Measurements from ENCODE around the gene WDR70. TPM values are rescaled to one million over a fixed set of nuclear protein-coding genes. Genes with fewer than 3 reads are reported as not detected.

WDR70 gene
- total RNA-seq, 1 experiment from 2014 or later: 35.0 TPM

DNA sequence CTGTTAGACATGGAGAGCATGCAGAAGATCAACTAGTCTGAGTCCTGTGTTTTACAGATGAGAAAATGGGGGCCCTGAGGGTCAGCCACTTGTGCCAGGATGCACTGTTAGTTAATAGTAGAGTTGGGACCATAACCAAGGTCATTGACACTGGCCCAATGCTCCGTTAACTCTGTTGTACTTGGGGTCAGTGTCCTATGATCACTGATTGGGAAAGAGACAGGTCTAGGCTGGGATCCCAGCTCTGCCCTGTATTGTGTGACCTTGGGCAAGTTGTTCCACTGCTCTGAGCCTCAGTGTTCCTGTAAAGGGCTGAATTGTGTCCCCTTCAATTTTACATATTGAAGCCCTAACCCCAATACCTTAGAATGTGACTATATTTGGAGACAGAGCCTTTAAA is 390.7 kb downstream of the WDR70 start (continued):
- TF ChIP-seq, protein P1, sequence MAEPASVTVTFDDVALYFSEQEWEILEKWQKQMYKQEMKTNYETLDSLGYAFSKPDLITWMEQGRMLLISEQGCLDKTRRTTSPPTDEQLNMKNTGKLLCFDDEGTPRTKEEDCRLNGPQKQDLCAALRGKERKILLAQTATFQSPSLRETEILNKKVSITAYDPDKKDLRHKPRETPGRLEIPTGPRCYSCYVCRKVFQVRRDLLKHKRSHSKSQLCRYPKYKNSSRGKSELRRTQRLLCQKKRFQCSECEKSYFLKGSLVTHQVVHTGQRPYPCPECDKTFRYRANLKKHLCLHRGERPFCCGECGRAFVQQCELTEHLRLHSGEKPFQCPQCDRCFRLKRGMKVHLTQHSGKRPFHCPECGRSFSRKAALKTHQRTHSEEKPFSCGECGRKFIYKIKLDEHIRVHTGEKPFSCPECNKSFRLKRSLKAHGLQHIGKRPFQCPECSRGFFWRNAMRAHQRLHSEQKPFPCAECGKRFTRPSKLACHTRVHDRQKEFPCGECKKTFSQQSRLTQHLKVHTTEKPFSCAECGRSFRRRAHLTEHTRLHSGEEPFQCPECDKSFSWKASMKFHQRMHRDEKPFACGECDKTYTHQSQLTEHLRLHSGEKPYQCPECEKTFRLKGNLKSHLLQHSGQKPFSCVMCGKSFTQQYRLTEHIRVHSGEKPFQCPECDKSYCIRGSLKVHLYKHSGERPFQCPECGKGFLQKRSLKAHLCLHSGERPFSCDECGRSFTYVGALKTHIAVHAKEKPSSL (CRISPR knock-in tag; conservative IDR thresholded peaks at IDR 0.05): no peak
- no peak for TF ChIP-seq KAT7 (CRISPR knock-in tag; IDR thresholded peaks at IDR 0.05; ENCODE audit: borderline replicate concordance)
- TF ChIP-seq ZNF219 (CRISPR knock-in tag; IDR thresholded peaks at IDR 0.05; ENCODE audit: borderline replicate concordance): no peak
- no peak for TF ChIP-seq ELF4 (CRISPR knock-in tag; IDR thresholded peaks at IDR 0.05; ENCODE audit: low read depth)

DNA sequence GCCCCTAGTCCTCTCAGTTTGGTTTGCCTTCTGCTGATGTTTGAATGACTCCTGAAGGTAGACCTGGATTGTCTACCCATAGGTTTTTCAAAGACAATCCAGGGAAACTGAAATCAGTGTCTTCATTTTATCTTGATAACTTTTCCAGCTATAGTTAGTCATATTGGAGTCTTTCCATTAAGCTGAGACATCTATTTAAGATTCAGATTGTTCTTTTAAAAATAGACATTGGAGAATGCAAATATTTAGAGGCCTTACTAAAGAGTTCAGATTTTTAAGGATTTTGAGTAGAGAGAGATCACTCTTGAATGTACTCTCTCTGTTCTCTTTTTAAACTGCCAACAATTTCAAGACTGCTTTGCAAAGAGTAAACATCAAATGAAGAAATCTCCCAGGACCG is 391.7 kb downstream of the WDR70 start:
- H3K4me1 Mint-ChIP-seq: no peaks in the 10 kb centered on the region
- CTCF ChIA-PET: no interaction called here
- no peak overlapping the region for H3K4me3 Mint-ChIP-seq
- peaks cover 13% of the 10 kb centered on the region for H3K36me3 Mint-ChIP-seq
- no peak for ATAC-seq
- no peaks in the 10 kb centered on the region; the same call in 1 of the 2 replicates for H3K27me3 Mint-ChIP-seq (ENCODE audit: low read depth)
- TF ChIP-seq, protein P2, sequence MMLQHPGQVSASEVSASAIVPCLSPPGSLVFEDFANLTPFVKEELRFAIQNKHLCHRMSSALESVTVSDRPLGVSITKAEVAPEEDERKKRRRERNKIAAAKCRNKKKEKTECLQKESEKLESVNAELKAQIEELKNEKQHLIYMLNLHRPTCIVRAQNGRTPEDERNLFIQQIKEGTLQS (CRISPR knock-in tag; conservative IDR thresholded peaks at IDR 0.05): no peak
- no peak for TF ChIP-seq SOX15 (CRISPR knock-in tag; IDR thresholded peaks at IDR 0.05)
- TF ChIP-seq, protein P3, sequence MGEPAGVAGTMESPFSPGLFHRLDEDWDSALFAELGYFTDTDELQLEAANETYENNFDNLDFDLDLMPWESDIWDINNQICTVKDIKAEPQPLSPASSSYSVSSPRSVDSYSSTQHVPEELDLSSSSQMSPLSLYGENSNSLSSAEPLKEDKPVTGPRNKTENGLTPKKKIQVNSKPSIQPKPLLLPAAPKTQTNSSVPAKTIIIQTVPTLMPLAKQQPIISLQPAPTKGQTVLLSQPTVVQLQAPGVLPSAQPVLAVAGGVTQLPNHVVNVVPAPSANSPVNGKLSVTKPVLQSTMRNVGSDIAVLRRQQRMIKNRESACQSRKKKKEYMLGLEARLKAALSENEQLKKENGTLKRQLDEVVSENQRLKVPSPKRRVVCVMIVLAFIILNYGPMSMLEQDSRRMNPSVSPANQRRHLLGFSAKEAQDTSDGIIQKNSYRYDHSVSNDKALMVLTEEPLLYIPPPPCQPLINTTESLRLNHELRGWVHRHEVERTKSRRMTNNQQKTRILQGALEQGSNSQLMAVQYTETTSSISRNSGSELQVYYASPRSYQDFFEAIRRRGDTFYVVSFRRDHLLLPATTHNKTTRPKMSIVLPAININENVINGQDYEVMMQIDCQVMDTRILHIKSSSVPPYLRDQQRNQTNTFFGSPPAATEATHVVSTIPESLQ (CRISPR knock-in tag; IDR thresholded peaks at IDR 0.05): no peak
- TF ChIP-seq, protein P4, sequence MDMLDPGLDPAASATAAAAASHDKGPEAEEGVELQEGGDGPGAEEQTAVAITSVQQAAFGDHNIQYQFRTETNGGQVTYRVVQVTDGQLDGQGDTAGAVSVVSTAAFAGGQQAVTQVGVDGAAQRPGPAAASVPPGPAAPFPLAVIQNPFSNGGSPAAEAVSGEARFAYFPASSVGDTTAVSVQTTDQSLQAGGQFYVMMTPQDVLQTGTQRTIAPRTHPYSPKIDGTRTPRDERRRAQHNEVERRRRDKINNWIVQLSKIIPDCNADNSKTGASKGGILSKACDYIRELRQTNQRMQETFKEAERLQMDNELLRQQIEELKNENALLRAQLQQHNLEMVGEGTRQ (CRISPR knock-in tag; IDR thresholded peaks at IDR 0.05): no peak
- no peak for DNase-seq (ENCODE audit: low spot score)
- H3K27ac Mint-ChIP-seq: no peak overlapping the region
- POLR2A ChIA-PET: no interaction called here
- H3K9me3 Mint-ChIP-seq: peaks cover 15% of the 10 kb centered on the region

DNA sequence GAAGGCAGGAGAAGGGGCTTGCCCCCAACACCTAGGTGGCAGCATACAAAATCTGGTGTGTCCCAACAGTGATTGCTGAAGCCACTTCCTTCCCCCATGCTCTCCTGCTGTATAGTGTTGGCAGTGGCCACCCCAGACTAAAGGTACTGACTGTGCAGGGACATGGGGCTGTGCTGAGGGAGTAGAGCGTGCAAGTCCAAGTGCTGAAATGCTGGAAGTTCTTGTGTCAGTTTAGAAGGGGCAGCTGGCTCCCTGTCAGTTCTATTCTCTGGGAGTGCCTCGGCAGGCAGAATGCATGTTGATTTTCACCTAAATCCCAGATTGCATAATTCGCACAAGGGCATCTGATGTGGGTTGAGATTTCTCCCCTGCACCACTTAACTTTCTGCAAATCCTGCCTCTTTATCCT is 392.1 kb downstream of the WDR70 start:
- ChIA-PET CTCF (no interaction called here), POLR2A (no interaction called here)
- peaks cover 16% of the 10 kb centered on the region for H3K36me3 Mint-ChIP-seq
- H3K4me1 Mint-ChIP-seq: no peaks in the 10 kb centered on the region
- no peak overlapping the region for H3K27ac Mint-ChIP-seq
- ATAC-seq: peak; percentile 30; the same call in 1 of the 2 replicates
- no peaks in the 10 kb centered on the region; the same call in 1 of the 2 replicates for H3K27me3 Mint-ChIP-seq (ENCODE audit: low read depth)
- H3K4me3 Mint-ChIP-seq: no peak overlapping the region
- no peak for DNase-seq (ENCODE audit: low spot score)
- peaks cover 18% of the 10 kb centered on the region for H3K9me3 Mint-ChIP-seq
- no peak for TF ChIP-seq GRHL2 (CRISPR knock-in tag; IDR thresholded peaks at IDR 0.05; ENCODE audit: insufficient replicate concordance, severe bottlenecking)
- TF ChIP-seq, protein P5, sequence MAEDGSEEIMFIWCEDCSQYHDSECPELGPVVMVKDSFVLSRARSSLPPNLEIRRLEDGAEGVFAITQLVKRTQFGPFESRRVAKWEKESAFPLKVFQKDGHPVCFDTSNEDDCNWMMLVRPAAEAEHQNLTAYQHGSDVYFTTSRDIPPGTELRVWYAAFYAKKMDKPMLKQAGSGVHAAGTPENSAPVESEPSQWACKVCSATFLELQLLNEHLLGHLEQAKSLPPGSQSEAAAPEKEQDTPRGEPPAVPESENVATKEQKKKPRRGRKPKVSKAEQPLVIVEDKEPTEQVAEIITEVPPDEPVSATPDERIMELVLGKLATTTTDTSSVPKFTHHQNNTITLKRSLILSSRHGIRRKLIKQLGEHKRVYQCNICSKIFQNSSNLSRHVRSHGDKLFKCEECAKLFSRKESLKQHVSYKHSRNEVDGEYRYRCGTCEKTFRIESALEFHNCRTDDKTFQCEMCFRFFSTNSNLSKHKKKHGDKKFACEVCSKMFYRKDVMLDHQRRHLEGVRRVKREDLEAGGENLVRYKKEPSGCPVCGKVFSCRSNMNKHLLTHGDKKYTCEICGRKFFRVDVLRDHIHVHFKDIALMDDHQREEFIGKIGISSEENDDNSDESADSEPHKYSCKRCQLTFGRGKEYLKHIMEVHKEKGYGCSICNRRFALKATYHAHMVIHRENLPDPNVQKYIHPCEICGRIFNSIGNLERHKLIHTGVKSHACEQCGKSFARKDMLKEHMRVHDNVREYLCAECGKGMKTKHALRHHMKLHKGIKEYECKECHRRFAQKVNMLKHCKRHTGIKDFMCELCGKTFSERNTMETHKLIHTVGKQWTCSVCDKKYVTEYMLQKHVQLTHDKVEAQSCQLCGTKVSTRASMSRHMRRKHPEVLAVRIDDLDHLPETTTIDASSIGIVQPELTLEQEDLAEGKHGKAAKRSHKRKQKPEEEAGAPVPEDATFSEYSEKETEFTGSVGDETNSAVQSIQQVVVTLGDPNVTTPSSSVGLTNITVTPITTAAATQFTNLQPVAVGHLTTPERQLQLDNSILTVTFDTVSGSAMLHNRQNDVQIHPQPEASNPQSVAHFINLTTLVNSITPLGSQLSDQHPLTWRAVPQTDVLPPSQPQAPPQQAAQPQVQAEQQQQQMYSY (CRISPR knock-in tag; IDR thresholded peaks at IDR 0.05): peak; percentile 71

DNA sequence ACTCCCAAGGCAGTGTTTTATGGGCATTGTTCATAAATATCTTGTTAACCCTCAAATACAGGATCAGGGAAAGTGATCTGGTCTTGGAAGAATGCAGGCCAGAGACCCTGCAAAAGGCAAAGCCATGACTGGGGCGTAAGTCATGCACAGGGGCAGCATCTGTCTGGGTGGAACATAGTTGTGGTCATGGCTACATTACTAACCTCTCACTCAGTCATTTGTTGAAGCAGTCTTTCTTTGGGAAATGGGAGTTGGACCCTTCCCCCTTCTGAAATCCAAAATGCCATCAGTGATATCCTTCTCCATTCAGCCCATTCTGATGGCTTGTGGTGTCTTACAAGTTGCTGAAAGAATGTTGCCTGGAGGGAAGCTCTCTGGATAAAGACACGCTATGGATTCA is 392.6 kb downstream of the WDR70 start:
- ChIA-PET CTCF (no interaction called here), POLR2A (interaction anchor here (0.7 kb wide), 1 partner anchor 52 kb away, joined by 3 read pairs; no protein-coding TSS in a partner anchor)
- ATAC-seq (no peak), DNase-seq (ENCODE audit: low spot score) (no peak)
- no peak overlapping the region for H3K27ac Mint-ChIP-seq
- H3K9me3 Mint-ChIP-seq: peaks cover 18% of the 10 kb centered on the region
- H3K4me3 Mint-ChIP-seq: no peak overlapping the region
- peaks cover 16% of the 10 kb centered on the region for H3K36me3 Mint-ChIP-seq
- no peaks in the 10 kb centered on the region; the same call in 1 of the 2 replicates for H3K27me3 Mint-ChIP-seq (ENCODE audit: low read depth)
- no peaks in the 10 kb centered on the region for H3K4me1 Mint-ChIP-seq
- TF ChIP-seq GTF2I (CRISPR knock-in tag; conservative IDR thresholded peaks at IDR 0.05): no peak
- no peak for TF ChIP-seq ZNF232 (CRISPR knock-in tag; IDR thresholded peaks at IDR 0.05)
- TF ChIP-seq TP53 (CRISPR knock-in tag; IDR thresholded peaks at IDR 0.05): no peak
- no peak for TF ChIP-seq ZNF121 (CRISPR knock-in tag; IDR thresholded peaks at IDR 0.05)
- no peak for TF ChIP-seq ZNF138 (CRISPR knock-in tag; conservative IDR thresholded peaks at IDR 0.05)
- TF ChIP-seq EMX1 (CRISPR knock-in tag; IDR thresholded peaks at IDR 0.05): no peak
- TF ChIP-seq, protein P6, sequence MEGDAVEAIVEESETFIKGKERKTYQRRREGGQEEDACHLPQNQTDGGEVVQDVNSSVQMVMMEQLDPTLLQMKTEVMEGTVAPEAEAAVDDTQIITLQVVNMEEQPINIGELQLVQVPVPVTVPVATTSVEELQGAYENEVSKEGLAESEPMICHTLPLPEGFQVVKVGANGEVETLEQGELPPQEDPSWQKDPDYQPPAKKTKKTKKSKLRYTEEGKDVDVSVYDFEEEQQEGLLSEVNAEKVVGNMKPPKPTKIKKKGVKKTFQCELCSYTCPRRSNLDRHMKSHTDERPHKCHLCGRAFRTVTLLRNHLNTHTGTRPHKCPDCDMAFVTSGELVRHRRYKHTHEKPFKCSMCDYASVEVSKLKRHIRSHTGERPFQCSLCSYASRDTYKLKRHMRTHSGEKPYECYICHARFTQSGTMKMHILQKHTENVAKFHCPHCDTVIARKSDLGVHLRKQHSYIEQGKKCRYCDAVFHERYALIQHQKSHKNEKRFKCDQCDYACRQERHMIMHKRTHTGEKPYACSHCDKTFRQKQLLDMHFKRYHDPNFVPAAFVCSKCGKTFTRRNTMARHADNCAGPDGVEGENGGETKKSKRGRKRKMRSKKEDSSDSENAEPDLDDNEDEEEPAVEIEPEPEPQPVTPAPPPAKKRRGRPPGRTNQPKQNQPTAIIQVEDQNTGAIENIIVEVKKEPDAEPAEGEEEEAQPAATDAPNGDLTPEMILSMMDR (IDR thresholded peaks at IDR 0.05): no peak
- TF ChIP-seq, protein P7, sequence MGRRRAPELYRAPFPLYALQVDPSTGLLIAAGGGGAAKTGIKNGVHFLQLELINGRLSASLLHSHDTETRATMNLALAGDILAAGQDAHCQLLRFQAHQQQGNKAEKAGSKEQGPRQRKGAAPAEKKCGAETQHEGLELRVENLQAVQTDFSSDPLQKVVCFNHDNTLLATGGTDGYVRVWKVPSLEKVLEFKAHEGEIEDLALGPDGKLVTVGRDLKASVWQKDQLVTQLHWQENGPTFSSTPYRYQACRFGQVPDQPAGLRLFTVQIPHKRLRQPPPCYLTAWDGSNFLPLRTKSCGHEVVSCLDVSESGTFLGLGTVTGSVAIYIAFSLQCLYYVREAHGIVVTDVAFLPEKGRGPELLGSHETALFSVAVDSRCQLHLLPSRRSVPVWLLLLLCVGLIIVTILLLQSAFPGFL (CRISPR knock-in tag; IDR thresholded peaks at IDR 0.05; ENCODE audit: borderline replicate concordance): no peak

Measured in WTC11 (cell line).